Measurements from ENCODE around the gene PEX19.

GRCh38 chr1:160322831-160323230 lies 37.9 kb upstream of the PEX19 start:
- no peak for TF ChIP-seq CTCF (IDR thresholded peaks at IDR 0.05)
- TF ChIP-seq POLR2A (IDR thresholded peaks at IDR 0.05): no peak
